Suprapubic skin (tissue), 3 donors: Measurements from ENCODE around the gene GLP2R.

Source experiments
- POLR2AphosphoS5 ChIP-seq, 3 donors: sonication (generic); formaldehyde crosslinking; IDR thresholded peaks; one replicate each; pipeline ENCODE4 v1.6.1; 2017; ENCODE audit warnings: antibody characterized with exemption in 3 of 3
- TF ChIP-seq, protein P1 (sequence below), 2 donors: fragments of 200-600 bp in 1 of 2; fragments of 450-650 bp in 1 of 2; sonication (generic) in 1 of 2; IDR thresholded peaks; one replicate each; pipeline ENCODE4 v1.5.1; 2016 to 2019; ENCODE audit warnings: antibody characterized with exemption in 2 of 2, mild to moderate bottlenecking in 1 of 2, moderate library complexity in 1 of 2

DNA sequence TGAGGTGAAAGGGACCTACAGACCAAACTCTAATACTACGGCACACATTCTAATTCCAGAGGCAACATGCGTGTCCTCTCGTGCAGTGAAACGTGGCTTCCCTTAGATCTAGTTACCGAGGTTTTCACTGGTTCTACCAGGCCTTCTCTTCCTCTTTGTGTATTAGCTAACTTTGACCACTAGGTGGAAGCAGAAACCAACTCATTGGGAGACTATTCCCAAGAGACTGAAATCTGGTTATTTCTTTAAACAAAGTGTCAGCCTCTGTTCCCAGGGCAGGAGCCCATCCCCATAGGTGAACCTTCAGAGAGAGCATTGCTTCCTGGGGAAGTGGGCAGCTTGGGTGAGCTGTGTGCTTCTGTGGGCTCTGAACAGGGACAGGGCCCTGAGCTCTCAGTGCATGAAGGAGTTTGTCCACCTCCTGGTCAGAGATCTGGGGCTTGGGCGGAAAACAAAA, 99.0 kb downstream of the GLP2R start:
- TF ChIP-seq, protein P1, sequence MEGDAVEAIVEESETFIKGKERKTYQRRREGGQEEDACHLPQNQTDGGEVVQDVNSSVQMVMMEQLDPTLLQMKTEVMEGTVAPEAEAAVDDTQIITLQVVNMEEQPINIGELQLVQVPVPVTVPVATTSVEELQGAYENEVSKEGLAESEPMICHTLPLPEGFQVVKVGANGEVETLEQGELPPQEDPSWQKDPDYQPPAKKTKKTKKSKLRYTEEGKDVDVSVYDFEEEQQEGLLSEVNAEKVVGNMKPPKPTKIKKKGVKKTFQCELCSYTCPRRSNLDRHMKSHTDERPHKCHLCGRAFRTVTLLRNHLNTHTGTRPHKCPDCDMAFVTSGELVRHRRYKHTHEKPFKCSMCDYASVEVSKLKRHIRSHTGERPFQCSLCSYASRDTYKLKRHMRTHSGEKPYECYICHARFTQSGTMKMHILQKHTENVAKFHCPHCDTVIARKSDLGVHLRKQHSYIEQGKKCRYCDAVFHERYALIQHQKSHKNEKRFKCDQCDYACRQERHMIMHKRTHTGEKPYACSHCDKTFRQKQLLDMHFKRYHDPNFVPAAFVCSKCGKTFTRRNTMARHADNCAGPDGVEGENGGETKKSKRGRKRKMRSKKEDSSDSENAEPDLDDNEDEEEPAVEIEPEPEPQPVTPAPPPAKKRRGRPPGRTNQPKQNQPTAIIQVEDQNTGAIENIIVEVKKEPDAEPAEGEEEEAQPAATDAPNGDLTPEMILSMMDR (IDR thresholded peaks at IDR 0.05): peak; percentile 67 to 81
- TF ChIP-seq POLR2AphosphoS5 (IDR thresholded peaks at IDR 0.05): no peak
